T-helper 9 cell (primary cell): ENCODE results near the gene RTF2.
A peak's percentile ranks its signal among the peaks of the same experiment; 100 is the strongest.

Experiments
- DNase-seq: peaks from one replicate; pipeline ENCODE4 v3.0.0-alpha.2; 2020
- total RNA-seq, 2 donors: gene quantifications; one replicate each; lab custom pipeline; 2026; lab: John Stamatoyannopoulos, UW

RTF2 gene, protein sequence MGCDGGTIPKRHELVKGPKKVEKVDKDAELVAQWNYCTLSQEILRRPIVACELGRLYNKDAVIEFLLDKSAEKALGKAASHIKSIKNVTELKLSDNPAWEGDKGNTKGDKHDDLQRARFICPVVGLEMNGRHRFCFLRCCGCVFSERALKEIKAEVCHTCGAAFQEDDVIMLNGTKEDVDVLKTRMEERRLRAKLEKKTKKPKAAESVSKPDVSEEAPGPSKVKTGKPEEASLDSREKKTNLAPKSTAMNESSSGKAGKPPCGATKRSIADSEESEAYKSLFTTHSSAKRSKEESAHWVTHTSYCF
- total RNA-seq, result 44.2 to 61.4 reads per million in 2 donors

DNA sequence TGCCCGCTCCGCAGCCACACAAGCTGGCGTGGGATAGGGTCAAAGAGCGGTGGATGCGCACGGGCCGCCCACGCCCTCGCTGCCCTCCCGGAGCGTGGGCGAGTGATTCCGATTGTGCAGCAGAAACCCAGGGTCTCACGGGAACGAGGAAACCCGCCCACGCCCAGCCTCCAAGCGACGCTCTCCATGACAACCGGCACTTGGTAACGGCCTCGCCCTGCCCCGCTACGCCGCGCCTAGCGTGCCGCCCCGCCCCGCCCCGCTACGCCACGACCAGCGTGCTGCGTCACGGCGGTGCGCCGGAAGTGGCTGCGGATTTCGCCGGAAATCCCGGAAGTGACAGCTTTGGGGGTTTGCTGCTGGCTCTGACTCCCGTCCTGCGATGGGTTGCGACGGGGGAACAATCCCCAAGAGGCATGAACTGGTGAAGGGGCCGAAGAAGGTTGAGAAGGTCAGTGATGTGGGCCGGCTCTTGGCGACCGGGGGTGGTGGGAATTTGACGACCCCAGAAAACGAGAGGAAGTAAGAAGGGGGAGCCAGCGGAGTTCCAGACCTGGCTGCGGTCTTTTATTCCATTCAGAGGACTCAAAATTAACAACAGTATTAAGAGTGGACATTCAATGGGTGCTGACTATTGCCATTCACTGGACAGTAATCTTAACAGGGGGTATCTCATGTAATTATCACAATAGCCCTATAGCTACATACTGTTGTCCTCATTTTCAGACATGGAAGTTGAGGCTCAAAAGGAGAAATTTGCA, at the start of gene RTF2:
Gene RTF2 (plus strand): TSS at position 312 of the 761 bp plus-strand sequence. CDS start 71 bp downstream, at position 383.
- DNase-seq, result peak; percentile 95

DNA sequence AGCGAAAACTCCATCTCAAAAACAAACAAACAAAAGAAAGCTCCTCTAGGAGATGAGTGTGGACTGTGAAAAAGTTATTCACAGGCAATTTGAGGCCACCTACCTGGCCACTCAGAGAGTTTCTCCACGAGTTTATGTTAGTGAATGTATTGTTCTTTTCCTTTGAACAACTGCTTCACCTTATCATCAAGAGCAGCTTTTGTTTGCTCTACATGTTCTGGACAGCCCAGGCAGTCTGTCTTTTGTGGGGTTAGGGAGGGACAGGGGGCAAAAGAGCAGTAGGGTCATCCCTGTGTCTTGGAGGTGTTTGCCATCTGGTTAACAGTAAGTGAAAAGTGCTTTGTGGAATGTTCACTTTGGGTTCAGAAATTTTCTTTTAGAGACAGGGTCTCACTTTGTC, 48.4 kb upstream of the RTF2 start:
- no peak for DNase-seq

DNA sequence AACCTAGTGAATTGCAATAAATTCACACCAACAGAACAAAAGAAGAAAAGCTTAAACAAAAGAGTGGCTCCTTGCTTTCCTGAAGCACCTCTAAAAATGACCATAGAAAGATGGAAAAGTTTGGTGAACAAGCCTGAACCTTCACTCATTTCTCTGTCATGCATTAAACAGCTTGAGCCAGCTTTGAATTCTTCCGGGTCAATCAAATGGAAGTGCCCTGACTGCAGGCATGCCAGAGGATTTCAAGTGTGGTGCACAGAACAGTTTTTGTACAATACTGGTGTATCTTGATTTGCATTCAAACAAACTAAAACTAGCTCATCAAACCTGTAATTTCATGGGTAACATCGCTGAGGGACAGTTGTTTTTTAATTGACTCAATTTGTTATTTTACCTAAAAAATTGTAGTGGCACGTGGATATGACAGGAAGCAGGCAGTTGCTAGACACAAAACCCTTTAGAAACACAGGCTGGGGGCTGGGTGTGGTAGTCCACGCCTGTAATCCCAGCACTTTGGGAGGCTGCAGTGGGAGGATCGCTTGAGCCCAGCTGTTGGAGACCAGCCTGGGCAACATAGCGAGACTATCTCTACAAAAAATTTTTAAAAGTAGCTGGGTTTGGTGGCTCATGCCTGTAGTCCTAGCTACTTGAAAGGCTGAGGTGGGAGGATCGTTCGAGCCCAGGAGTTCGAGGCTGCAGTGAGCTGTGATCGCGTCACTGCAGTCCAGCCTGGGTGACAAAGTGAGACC, 47.3 kb upstream of the RTF2 start:
- DNase-seq, result no peak

DNA sequence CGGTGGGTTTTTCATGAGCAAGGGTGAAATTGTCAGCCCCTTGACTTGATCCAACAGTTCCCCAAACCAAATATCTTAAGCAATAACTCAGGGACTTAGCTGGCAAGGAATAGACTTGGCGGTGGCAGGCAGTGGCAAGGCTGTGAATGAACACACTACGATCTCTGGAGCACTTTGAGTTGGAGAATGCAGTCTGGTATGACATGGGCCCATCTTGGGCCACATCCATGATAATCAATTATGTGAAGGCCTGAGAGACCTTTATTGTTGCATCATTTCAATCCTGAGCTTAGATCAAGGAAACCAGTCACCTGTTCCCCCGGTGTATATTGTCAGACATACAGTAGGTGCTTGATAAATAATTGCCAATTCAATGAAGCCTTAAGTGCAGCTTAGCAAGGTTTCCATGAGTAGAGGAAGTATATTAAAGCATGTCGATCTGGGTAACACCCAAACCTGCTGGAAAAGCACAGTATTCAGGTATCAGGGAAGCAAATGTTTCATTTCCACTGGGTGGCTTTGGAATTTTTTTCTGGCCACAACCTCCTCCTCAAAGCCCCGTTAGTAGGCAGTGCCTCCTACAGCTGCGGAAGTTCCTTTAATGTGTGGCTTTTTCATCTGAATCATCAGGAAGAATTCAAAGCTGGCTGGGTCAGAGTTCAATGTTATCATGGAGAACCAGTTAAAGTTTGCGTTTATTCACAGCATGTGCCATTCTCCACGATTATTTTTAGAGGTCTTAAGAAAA, 46.2 kb upstream of the RTF2 start:
- DNase-seq, result no peak

DNA sequence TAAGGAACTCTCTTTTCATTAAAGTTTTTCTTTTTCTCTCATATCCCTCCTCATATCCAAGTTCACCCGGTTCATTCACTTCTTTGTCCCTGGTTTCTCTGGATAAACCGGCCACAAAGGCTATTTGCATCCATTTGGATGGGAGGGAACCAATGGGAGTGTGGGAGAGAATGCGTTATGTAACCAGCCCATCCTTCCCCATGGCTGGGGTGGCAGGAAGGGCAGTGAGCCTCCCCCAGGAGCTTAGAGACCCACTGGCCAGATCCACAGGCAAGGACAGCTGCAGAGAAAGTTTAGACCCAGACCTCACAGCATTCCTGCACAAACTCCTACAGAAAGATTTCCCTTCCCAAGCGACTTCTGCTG, 45.6 kb upstream of the RTF2 start:
- DNase-seq, result no peak

DNA sequence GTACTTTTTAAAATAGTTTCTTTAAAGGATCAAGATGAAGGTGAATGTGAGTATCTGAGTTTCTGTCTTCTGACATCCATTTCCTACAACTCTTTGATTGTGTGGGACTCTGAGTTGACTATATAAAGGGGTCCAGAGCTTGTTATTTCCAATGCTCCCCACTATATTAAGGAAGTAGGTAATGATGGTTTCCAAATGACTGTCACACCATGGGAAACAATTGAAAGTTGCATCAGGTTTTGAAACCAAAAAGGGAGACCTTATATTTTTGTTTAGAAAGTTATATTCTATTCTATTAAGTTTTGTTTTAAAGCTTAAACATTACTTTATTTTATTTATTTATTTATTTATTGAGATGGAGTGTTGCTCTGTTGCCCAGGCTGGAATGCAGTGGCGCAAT, 45.2 kb upstream of the RTF2 start:
- DNase-seq, result no peak

DNA sequence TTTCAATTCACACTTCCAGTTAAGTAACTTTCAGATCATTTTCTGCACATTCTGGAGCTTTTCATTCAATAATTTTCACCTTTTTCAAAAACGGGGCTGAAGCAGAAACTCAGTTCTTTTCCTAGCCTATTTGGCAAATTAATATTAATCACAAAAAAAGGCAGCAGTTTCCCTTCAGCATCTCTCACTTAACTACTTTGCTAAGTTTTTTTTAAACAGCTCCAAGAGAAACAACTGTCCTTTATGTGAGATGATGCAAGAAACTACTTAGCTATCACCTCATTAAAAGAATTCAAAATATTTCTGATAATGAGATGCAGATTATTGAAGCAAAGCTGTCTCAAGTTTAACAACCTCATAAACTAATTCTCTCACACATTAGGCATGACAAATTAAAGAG, 44.5 kb upstream of the RTF2 start:
- DNase-seq, result no peak

DNA sequence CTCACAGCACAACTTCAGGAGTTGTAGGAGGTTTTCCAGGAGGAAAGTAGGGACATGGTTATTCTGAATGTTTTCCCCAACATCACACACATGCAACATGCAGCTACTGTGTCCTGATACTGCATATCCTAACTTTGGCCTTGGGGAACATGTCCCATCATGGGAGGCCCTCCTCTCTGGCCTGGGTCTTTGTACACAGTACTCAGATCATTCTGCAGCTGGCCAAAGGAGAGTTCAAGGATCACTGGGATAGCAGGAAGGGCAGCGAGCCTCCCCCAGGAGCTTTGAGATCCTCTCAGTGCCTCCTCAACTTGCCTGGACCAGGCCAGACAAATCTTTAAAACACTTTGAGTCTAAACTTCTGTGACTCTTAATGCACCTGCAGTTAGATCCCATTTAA, 43.5 kb upstream of the RTF2 start:
- DNase-seq, result no peak

DNA sequence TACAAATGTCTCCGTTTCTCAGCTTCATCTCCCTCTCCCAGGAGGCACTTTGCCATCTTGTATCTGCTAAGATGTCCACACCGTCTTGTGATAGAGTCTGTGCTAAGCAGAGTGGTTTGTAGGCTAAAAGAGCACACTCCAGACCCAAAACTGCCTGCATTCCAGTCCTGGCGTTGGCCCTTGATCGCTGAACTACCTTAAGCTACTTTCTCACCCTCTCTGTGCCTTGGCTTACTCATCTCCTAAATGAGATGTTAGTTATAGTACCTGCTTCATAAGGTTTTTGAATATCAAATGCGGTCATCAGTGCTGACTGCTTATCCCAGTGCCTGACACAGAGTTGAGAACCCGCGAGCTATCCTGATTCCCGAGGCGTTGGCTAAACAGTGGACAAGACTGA, 42.4 kb upstream of the RTF2 start:
- no peak for DNase-seq

DNA sequence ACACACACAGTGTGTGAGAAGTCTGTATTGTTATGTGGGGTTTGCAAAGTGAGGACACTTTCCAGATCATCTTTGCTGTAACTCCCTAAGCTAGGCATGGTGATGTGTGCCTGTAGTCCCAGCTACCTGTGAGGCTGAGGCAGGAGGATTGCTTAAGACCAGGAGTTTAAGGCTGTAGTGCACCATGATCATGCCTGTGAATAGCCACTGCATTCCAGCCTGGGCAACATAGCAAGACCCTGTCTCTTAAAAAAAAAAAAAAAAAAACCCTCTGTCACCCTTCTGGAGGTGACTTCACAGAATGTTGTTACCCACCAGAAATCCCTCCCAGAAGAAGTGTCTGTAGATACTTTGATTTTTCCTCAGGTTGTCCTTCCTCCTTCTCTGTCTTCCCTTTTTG, 41.5 kb upstream of the RTF2 start:
- no peak for DNase-seq

DNA sequence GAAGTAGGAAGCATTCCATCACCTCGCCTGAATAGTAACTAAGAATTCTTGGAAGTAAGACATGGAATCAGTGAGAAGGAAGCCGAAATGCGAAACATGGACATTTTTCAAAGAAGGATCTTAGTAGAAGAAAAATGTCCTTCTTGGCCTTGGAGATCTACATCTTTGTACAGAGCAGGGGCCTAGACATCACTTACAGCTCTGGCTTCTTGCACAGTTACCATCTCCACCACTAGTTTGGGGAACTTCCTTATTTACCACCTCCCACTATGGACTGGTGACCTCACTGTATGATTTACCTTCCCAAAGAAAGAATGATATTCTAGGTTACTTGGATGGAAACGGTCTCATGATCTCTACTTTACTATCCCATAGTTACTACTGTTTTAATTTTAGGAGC, 40.6 kb upstream of the RTF2 start:
- no peak for DNase-seq

DNA sequence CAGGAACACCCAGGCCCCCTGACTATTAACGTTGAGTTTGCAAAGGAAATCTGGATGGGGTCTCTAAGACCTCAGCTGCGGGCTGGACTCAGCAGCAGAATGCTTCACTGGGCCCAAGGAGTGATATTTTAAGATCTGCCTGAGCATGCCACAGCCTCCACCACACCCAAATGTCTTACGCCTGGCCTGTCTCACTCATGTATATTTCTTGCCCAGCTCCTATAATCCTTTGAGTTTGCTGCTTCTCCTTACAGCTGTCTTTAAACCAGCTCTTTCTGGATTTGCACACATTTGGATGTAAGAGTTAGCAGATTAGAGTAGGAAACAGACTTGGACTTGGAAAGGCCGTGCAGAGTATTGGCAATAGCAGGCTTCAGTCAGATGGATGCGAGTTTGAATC, 40.0 kb upstream of the RTF2 start:
- no peak for DNase-seq

DNA sequence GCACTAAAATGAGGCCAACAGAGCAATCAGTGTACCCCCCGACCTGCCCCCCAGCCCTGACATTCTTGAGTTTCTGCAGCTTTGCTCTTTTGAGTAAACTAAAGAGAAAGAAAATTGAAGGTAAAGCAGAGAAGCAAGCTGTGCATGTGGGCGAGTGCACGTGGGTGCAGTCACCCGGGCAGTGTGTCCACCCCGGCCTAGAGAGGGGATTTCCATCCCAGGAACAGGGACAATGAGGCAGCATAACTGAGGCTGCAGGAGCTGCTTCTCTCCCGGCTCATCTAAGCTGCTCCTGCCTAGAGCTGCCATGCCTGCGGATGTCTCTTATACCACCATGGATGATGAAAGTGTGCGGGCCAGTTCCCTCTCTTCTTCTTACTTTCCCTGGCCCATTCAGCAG, 39.5 kb upstream of the RTF2 start:
- DNase-seq, result no peak

DNA sequence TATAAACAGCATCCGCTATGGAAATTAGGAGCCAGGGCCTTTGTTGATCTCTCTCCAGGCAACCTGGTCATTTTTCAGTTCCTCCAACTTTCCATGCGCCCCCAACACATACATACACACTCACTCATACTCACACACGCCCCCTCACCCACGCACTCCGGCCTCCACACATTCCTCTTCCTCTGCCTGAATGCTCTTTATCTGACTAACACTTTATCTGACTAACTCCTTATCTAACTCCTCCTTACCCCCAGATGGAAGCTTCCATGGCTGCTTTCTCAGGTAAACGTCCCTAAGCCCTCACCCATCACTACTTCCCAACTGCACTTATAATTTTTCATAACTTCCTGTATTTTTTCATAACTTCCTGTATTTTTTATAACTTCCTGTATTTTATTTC, 38.9 kb upstream of the RTF2 start:
- no peak for DNase-seq

DNA sequence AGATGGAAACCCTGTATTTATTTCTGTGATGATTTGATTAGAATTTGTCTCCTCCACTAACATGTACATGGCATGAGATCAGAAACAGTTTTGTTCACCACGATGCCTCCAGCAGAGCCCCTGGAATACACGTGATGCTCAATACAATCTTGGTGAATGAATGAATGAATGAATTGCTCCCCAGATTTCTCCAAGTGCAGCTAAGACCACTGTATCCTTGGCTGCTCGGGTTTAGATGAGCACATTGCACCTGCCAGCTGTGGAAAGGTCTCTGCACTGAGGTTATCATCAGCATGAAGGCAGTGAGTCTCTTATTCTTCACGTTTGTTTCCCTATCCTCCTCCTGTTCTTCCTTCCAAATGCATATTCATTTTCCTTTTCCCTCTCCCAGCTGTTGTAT, 38.5 kb upstream of the RTF2 start:
- DNase-seq, result no peak

DNA sequence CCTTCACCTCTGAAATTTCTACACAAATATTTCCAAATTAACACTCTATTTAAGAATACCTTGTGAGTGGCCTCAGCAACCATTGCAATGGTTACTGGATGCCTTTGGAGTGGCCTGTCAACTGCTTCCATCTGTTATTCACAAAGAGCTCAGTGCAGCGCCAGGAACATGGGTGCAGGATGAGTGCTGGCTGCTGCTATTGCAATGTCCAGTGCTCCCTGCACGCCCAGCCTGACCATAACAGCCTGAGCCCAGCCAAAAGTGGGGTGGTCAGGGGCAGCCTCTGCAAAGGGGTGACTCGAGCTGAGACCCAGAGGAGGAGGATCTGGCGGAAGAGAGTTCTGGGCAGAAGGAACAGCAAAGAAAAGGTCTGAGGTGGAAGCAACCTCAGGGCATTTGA, 38.0 kb upstream of the RTF2 start:
- DNase-seq, result no peak

DNA sequence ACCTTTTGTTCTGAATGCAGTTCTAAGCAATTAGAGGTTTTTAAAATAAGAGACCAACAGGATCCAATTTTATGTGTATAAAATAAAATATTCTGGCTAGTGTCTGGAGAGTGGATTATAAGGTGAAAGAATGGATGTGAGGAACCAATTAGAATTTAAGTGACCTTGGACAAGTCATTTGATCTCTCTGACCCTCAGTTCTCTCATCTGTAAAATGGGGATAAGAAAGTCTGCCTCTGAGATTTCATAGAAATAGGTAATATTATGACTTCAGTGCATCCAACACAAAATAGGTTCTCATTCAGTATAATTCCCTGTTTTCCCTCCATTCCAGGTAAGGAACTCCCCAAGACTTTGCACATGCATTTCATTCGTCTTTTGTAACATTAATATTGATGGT, 37.5 kb upstream of the RTF2 start:
- DNase-seq, result no peak

DNA sequence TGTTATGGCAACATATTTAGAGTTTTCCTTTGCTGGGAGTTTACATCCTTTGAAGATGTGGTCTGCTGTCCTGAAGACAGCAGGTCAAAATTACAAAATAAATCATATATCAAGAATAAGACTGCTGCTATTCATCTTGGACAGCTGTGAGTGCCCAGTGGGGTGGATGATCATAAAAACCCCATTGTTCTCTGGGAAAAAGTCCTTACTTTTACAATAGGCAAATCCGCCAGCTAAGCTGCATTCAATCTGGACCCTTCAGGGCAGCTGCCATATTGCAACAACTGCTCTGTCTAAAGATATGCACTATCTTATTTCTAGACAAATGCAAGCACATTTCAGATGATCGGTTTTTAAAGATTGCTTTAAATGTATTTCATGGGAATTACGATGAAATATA, 37.0 kb upstream of the RTF2 start:
- DNase-seq, result no peak

DNA sequence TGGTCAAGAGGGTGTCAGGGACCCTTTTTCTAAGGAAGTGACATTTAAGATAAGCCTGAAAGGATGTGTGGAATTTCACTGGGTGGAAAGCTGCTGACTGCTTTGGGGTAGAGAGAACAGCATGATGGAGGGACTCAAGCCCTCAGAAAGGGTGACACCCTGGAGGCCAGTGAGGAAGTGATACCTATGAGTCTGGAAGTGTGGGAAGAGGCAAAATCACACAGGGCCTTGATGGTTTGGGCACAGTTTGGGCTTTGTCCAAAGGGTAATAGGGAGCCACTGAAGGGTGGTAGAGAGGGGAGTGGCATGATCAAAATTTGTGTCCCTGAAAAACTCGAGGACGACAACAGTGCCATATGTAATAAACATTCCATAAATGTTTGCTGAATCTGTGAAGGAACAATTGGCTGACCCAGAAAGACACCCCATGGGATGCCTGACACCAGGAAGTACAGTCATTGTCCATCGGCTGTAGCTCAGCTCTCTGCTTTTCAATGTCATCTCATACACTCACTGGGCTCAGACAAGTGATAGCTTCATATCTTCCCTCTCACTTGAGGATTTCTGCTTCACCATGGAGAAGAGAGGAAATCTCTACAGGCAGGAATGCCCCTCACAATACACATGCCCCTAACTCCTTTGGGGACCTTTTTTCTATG, 35.1 kb upstream of the RTF2 start:
- no peak for DNase-seq

DNA sequence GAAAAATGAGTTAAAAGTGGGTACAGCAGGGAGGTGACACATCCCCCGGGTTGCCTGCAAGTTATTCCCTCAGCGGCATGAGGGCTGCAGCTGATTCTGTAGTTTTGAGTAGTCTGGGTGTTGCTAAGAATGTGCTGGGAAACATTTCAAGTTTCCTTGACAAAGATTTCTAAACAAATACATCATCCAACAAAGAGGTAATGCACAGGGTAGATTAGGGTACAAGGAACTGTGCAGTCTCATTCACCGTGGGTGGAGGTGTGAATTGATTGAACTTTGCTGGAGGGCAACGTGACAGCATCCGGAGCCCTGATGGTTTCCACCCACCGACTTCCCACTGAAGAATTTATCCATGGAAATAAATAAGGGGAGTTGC, 34.6 kb upstream of the RTF2 start:
- DNase-seq, result no peak

DNA sequence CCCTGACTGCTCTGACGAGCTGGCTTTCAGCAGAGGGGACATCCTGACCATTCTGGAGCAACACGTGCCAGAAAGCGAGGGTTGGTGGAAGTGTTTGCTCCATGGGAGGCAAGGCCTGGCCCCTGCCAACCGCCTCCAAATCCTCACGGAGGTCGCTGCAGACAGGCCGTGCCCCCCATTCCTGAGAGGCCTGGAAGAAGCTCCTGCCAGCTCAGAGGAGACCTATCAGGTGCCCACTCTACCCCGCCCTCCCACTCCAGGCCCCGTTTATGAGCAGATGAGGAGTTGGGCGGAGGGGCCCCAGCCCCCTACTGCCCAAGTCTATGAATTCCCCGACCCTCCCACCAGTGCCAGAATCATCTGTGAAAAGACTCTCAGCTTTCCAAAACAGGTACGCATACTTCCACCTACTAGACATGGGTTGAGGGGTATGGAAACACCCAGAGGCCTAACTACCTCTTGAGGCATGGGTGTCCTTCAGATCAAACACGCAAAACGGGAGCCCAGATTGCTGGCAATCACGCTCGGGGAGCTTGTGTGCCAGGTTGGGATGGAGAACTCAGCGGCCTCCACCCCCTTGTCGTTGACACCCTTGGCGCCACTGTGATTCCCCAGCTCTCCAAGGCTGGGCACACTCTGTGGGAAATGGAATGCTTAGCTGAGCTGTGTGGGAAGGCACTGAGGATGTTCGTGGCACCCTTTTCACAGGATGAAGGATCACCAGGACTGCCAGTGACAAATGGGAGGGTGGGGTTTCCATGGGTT, 31.0 kb upstream of the RTF2 start:
- DNase-seq, result no peak

DNA sequence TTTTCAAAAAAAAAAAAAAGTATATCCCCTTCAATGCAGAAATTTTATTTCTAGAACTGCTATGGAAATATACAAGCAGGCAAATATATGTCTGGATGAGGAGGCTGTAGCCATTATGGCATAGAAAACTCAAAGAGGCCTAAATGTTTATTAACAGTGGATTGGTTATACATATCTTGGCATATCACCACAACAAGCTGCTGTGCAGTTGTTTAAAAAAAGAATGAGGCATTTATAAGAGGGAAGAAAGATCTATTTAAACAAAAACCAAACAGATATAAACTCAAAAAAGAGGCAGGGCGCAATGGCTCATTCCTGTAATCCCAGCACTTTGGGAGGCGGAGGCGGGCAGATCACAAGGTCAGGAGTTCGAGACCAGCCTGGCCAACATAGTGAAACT, 30.1 kb upstream of the RTF2 start:
- no peak for DNase-seq
